Kidney (tissue), 14 donors: Measurements from ENCODE around the gene NAPA. TPM values are rescaled to one million over a fixed set of nuclear protein-coding genes. Genes with fewer than 3 reads are reported as not detected.

Experiments
- DNase-seq, 5 donors: peaks; one replicate each; pipeline ENCODE4 v3.0.0-alpha.2; 2013 to 2020
- FAIRE-seq: peaks from 2 replicates; lab custom pipeline; 2012; peaks lifted over from hg19 to GRCh38; lab: Jason Lieb, UNC
- H3K27ac ChIP-seq, 2 donors: one replicate each; pipeline ENCODE4 v1.7.0; 2013; ENCODE audit warnings: low read depth in 2 of 2, low read length in 2 of 2, inconsistent platforms in 1 of 2
- H3K27me3 ChIP-seq: one replicate; pipeline ENCODE4 v1.7.1; 2013; ENCODE audit warnings: low read length, inconsistent platforms; ENCODE audit not compliant: control insufficient read depth, insufficient read depth
- H3K36me3 ChIP-seq, 3 donors: one replicate each; pipeline versions ENCODE4 v1.7.0 to v1.7.1; 2013; ENCODE audit warnings: low read length in 3 of 3, control low read depth in 1 of 3, inconsistent platforms in 1 of 3; ENCODE audit not compliant: insufficient read depth in 3 of 3, control insufficient read depth in 2 of 3
- H3K4me1 ChIP-seq, 3 donors: one replicate each; pipeline versions ENCODE4 v1.7.0 to v1.7.1; 2013; ENCODE audit warnings: low read length in 3 of 3, inconsistent platforms in 1 of 3, low read depth in 1 of 3; ENCODE audit not compliant: control insufficient read depth in 2 of 3, insufficient read depth in 2 of 3
- H3K4me3 ChIP-seq, 3 donors: one replicate each; pipeline versions ENCODE4 v1.7.0 to v1.8.1; 2013; ENCODE audit warnings: low read length in 3 of 3, control low read depth in 1 of 3, inconsistent platforms in 1 of 3
- H3K9ac ChIP-seq, 3 donors: one replicate each; pipeline versions ENCODE4 v1.7.0 to v1.7.1; 2013; ENCODE audit warnings: low read length in 3 of 3, control low read depth in 1 of 3, inconsistent platforms in 1 of 3
- H3K9me3 ChIP-seq, 3 donors: one replicate each; pipeline versions ENCODE4 v1.7.0 to v1.7.1; 2013; ENCODE audit warnings: low read length in 3 of 3, control low read depth in 1 of 3, inconsistent platforms in 1 of 3; ENCODE audit not compliant: control insufficient read depth in 2 of 3, insufficient read depth in 1 of 3
- CTCF ChIP-seq: IDR thresholded peaks from 3 replicates; pipeline ENCODE4 v1.5.1; 2012; ENCODE audit warnings: mild to moderate bottlenecking, moderate library complexity, borderline replicate concordance; ENCODE audit not compliant: insufficient read depth; ENCODE audit errors: extremely low read depth
- intact Hi-C: fragments of 100-400 bp; cut with DNase I; formaldehyde crosslinking; loops from one replicate; pipeline ENCODE4 v1.11.1; 2022
- polyA plus RNA-seq: library from polyadenylated mRNA; stranded (reverse); fragments of 350-450 nt; fragmentation: Illumina TruSeq; extraction: RNeasy Lipid Tissue Mini Kit (QIAGEN cat#74804); gene quantifications from one replicate; pipeline ENCODE4 v1.2.3, GENCODE V29; 2014; ENCODE audit warnings: low read depth, low replicate concordance; ENCODE audit not compliant: insufficient read depth
- total RNA-seq: library from RNA; stranded (reverse); fragmentation: NEBNext Ultra II Directional; extraction: Animal tissue kit (Norgen Biotek cat#: 25700); gene quantifications from one replicate; pipeline ENCODE4 v1.2.1, GENCODE V29; 2021
- donor health status: control.
- donor health status: control.
- donor health status: control.
- donor health status: control.
- donor health status: control.
- donor health status: DM: yes; HTN: yes; CAD: no.
- donor health status: Normal renal cell carcinoma (clear cell type).

Gene NAPA
- total and polyA plus RNA-seq, 2 donors from 2014 or later: 136 to 213 TPM

GRCh38 chr19:47490847-47491246 lies 24.0 kb downstream of the NAPA start:
- TF ChIP-seq CTCF: no peak
- no peak for DNase-seq
- peaks cover 5 to 35% (median 21%) of the 10 kb centered on the region in 3 donors for H3K36me3 ChIP-seq
- FAIRE-seq: no peak
- H3K27me3 ChIP-seq: no peaks in the 10 kb centered on the region
- H3K9me3 ChIP-seq: no peaks in the 10 kb centered on the region
- H3K9ac ChIP-seq: no peak overlapping the region
- intact Hi-C loops: no loop called here
- H3K27ac ChIP-seq: no peak overlapping the region
- H3K4me1 ChIP-seq: no peaks in the 10 kb centered on the region
- H3K4me3 ChIP-seq: no peak overlapping the region

GRCh38 chr19:47490031-47490430 lies 24.8 kb downstream of the NAPA start:
- Histone ChIP-seq H3K9me3 (no peaks in the 10 kb centered on the region), H3K27ac (no peak overlapping the region), H3K4me1 (no peaks in the 10 kb centered on the region), H3K27me3 (no peaks in the 10 kb centered on the region), H3K36me3 (peaks cover 5 to 29% (median 21%) of the 10 kb centered on the region in 3 donors), H3K4me3 (no peak overlapping the region), H3K9ac (no peak overlapping the region)
- DNase-seq: no peak
- intact Hi-C loops: no loop called here
- no peak for TF ChIP-seq CTCF
- FAIRE-seq: no peak

- no peaks in the 10 kb centered on the region for H3K4me1 ChIP-seq
- intact Hi-C loops: no loop called here
- TF ChIP-seq CTCF: no peak
- no peaks in the 10 kb centered on the region for H3K9me3 ChIP-seq
- peaks cover 5 to 26% (median 21%) of the 10 kb centered on the region in 3 donors for H3K36me3 ChIP-seq
- no peak for FAIRE-seq
- no peaks in the 10 kb centered on the region for H3K27me3 ChIP-seq
- H3K27ac ChIP-seq: no peak overlapping the region
- no peak overlapping the region for H3K4me3 ChIP-seq
- DNase-seq: no peak
- no peak overlapping the region for H3K9ac ChIP-seq
These were observed 25.6 kb downstream of the NAPA start for GRCh38 chr19:47489072-47489914.
